ENCODE results near the gene KIRREL3. TPM values are rescaled to one million over a fixed set of nuclear protein-coding genes. Genes with fewer than 3 reads are reported as not detected.
"Not testable (repeated sequence)": the region's sequence is repeated elsewhere in the genome, so short reads cannot be mapped to it uniquely, and the experiment has no call there.

KIRREL3 gene
- polyA plus RNA-seq, 2 of the 4 experiments (the other 2 are of a cell fraction), result 3.0 to 11.0 TPM

DNA sequence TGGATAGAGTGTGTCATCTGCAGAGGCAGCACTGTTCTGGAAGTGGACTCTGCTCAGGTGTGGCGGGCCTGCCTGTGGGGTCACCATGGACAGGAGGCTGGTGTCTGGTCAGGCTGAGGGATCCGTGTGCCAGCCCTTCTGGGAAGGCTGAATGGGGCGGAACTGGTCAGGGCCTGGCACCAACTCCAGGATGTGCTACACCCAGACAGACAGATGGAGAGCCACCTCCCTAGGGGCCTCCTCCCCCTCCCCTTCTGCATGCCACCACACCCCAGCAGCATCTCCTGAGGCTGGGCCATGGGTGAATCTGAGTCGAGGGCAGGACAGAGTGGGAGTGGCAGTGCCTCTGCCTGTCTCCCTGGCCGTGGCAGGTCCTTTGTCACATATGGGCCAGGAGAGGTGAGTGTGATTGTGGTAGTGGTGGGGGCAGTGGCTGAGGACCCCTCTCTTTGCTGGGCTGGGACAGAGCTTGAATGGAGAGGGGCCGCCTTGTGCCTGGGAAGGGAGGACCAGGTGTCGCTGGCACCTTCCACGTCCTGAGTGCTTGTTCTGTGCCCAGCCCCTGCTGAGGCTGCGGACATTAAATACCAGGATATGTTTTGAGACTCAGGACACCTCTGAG, 616.0 kb downstream of the KIRREL3 start:
- ATAC-seq (peak in 1 of 2 experiments; percentile 26; a peak in 1 of 6 replicates), FAIRE-seq (no peak), DNase-seq (ENCODE audit: low read depth in 1 of 2, low spot score in 1 of 2) (no peak)
- ChIA-PET CTCF (no interaction called here), POLR2A (no interaction called here)
- WGBS (ENCODE audit: missing lambda C conversion rate), result 97% methylated on average over 4 of the region's 9 CpGs
- no peaks in the 10 kb centered on the region for H3K9me3 ChIP-seq
- H3K4me3 ChIP-seq, result no peak overlapping the region
- no peak for TF ChIP-seq RNF2 (IDR thresholded peaks at IDR 0.05; ENCODE audit: borderline replicate concordance, low read depth)
- no peak for TF ChIP-seq BHLHE40 (IDR thresholded peaks at IDR 0.05; ENCODE audit: low read depth, low read length)
- no peak for TF ChIP-seq NFE2L2 (conservative IDR thresholded peaks at IDR 0.05; ENCODE audit: low read length)
- no peak for TF ChIP-seq ZNF302 (CRISPR knock-in tag; IDR thresholded peaks at IDR 0.05)
- no peak for TF ChIP-seq CBX8 (IDR thresholded peaks at IDR 0.05)
- TF ChIP-seq, protein P1, sequence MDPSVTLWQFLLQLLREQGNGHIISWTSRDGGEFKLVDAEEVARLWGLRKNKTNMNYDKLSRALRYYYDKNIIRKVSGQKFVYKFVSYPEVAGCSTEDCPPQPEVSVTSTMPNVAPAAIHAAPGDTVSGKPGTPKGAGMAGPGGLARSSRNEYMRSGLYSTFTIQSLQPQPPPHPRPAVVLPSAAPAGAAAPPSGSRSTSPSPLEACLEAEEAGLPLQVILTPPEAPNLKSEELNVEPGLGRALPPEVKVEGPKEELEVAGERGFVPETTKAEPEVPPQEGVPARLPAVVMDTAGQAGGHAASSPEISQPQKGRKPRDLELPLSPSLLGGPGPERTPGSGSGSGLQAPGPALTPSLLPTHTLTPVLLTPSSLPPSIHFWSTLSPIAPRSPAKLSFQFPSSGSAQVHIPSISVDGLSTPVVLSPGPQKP (IDR thresholded peaks at IDR 0.05; ENCODE audit: low read depth, low read length), result no peak
- TF ChIP-seq CBX2 (IDR thresholded peaks at IDR 0.05; ENCODE audit: borderline replicate concordance, low read depth), result no peak
- TF ChIP-seq TP53 (CRISPR knock-in tag; IDR thresholded peaks at IDR 0.05), result no peak
- TF ChIP-seq POLR2AphosphoS2 (conservative IDR thresholded peaks at IDR 0.05; ENCODE audit: low read length), result no peak
- TF ChIP-seq KDM5A (IDR thresholded peaks at IDR 0.05), result no peak
- TF ChIP-seq TFCP2L1 (CRISPR knock-in tag; IDR thresholded peaks at IDR 0.05), result no peak
- no peak for TF ChIP-seq PHF8 (IDR thresholded peaks at IDR 0.05; ENCODE audit: borderline replicate concordance, low read depth)
- 0 out of 3 replicates have a peak, but pooled peaks cover 4% of the 10 kb centered on the region for H3K4me1 ChIP-seq
- H3K4me2 ChIP-seq, result no peak overlapping the region
- no peak overlapping the region for H3K27ac ChIP-seq

DNA sequence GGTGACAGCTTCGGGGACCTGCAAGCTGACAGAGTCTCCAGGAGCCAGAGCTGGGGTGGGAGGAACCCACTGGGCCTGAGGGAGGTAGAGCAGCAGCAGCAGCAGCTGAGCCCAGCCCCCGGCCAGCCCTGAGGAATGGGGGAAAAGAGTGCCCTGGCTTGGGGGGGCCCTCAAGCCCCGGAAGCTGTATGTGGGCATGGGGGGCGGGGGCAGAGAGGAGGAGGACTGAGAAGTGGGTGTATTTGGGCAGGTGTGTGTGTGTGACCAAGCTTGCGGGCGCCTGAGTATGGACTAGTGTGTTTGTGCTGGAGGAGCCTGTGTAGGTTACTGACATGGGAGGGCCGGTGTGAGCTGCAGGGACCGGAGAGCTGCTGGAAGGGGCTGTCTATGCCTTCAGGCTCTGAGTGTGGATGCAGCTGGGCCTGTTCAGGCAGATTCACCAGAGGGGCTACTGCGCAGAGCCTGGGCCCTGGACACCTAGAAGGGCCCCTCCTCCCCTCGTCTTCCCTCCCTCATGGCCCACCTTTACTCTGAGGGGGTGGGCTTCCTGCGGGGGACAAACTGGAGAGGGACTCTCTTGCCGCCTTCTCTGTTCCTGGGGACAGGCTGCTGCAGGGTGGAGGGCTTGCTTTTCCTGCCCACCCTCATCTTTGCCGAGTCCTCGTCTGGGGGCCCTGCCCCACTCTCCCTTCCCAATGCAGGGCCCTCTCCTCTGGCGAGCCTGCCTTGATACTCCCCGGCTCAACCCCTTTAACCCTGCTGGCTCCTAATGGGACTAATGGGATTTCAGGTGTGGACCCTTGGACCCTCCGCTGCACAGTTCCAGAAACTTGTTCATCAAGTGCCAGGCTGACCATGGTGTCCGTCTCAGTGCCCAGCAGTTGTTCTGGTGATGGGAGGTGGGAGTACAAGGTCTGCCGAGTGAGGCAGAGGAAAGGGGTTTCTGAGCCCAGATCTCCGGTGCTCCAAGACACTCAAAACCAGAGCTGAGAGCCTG, 616.9 kb downstream of the KIRREL3 start:
- ChIA-PET CTCF (no interaction called here), POLR2A (no interaction called here)
- Histone ChIP-seq H3K4me1 (0 out of 3 replicates have a peak, but pooled peaks cover 4% of the 10 kb centered on the region), H3K4me3 (no peak overlapping the region), H3K4me2 (no peak overlapping the region), H3K27ac (no peak overlapping the region), H3K9me3 (no peaks in the 10 kb centered on the region)
- ATAC-seq (peak in 1 of 2 experiments; percentile 25; a peak in 2 of 6 replicates), DNase-seq (ENCODE audit: low read depth in 1 of 2, low spot score in 1 of 2) (no peak), FAIRE-seq (no peak)
- 91% methylated on average over 12 of the region's 20 CpGs for whole genome bisulfite sequencing (ENCODE audit: missing lambda C conversion rate)
- TF ChIP-seq ESRRA (IDR thresholded peaks at IDR 0.05; ENCODE audit: borderline replicate concordance, low read length) (no peak), TP53 (CRISPR knock-in tag; IDR thresholded peaks at IDR 0.05) (no peak), EHMT2 (IDR thresholded peaks at IDR 0.05; ENCODE audit: low read depth) (no peak), RARB (CRISPR knock-in tag; IDR thresholded peaks at IDR 0.05) (no peak), CBX8 (IDR thresholded peaks at IDR 0.05) (no peak), ZFP36 (IDR thresholded peaks at IDR 0.05; ENCODE audit: borderline replicate concordance, partially characterized antibody) (no peak), FOSL2 (IDR thresholded peaks at IDR 0.05) (no peak), FOSL2 (CRISPR knock-in tag; IDR thresholded peaks at IDR 0.05) (no peak), FOXS1 (CRISPR knock-in tag; IDR thresholded peaks at IDR 0.05) (no peak), HDAC2 (IDR thresholded peaks at IDR 0.05) (no peak), RAD21 (conservative IDR thresholded peaks at IDR 0.05 in 1 of 2, IDR thresholded peaks at IDR 0.05 in 1 of 2) (no peak), POLR2A (IDR thresholded peaks at IDR 0.05; ENCODE audit: low read length) (no peak), CHD4 (IDR thresholded peaks at IDR 0.05; ENCODE audit: borderline replicate concordance) (no peak), JUN (IDR thresholded peaks at IDR 0.05) (no peak), BHLHE40 (IDR thresholded peaks at IDR 0.05; ENCODE audit: low read depth, low read length) (no peak), POLR2AphosphoS2 (conservative IDR thresholded peaks at IDR 0.05; ENCODE audit: low read length) (no peak), HOXA7 (CRISPR knock-in tag; IDR thresholded peaks at IDR 0.05) (no peak), MAZ (IDR thresholded peaks at IDR 0.05; ENCODE audit: borderline replicate concordance, low read depth, low read length) (no peak), CHD2 (IDR thresholded peaks at IDR 0.05; ENCODE audit: low read length, partially characterized antibody) (no peak), NR3C1 (IDR thresholded peaks at IDR 0.05) (no peak)
- TF ChIP-seq, protein P2, sequence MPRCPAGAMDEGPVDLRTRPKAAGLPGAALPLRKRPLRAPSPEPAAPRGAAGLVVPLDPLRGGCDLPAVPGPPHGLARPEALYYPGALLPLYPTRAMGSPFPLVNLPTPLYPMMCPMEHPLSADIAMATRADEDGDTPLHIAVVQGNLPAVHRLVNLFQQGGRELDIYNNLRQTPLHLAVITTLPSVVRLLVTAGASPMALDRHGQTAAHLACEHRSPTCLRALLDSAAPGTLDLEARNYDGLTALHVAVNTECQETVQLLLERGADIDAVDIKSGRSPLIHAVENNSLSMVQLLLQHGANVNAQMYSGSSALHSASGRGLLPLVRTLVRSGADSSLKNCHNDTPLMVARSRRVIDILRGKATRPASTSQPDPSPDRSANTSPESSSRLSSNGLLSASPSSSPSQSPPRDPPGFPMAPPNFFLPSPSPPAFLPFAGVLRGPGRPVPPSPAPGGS (IDR thresholded peaks at IDR 0.05), result no peak

DNA sequence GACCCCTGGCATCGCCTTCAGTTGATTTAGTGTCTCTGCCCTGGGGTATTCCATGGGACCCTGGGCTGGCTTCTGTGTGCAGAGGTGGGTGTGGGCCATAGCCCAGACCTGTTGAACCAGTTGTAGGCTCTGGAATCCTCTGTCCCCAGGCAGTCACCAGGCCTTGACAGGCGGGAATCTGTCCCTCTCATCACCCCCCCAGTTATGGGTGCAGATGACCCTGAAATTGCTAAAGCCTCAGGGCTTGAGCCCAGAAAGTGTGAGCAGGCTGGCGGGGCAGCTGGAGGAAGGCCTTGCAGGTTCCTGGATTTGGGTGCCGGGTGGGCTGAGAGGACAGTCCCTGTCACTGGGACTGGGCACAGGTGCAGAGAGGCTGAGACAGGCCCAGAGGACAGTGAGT, 617.9 kb downstream of the KIRREL3 start:
- H3K27ac ChIP-seq; H3K9me3 ChIP-seq; DNase-seq (ENCODE audit: low read depth in 1 of 2, low spot score in 1 of 2); FAIRE-seq; H3K4me2 ChIP-seq; POLR2A ChIA-PET; H3K4me1 ChIP-seq; H3K4me3 ChIP-seq; CTCF ChIA-PET; ATAC-seq: not testable (repeated sequence)
- 100% methylated on average over 3 of the region's 4 CpGs for WGBS (ENCODE audit: missing lambda C conversion rate)

DNA sequence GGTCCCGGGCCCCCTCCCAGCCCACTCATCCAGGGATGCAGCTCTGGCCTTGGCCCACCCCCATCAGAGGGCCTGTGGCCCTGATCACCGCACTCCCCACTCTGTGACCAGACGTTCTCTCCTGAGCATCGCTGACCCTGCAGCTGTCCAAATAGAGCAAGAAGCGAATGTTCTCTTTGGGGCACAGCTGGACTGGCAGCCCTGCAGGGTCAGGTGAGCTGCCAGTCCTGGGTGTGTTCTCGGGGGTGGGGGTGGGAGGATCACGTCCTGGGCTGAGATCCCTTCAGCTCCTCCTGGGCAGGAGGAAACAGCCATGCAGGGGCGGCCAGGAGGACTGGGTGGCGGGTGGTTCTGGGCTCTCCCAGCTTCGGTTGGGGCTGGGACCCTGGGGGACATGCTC, 618.6 kb downstream of the KIRREL3 start:
- not testable (repeated sequence) for DNase-seq (ENCODE audit: low read depth in 1 of 2, low spot score in 1 of 2)

More for the DNA sequence above, 618.6 kb downstream of the KIRREL3 start:
- CTCF ChIA-PET, H3K27ac ChIP-seq, H3K4me3 ChIP-seq, H3K4me2 ChIP-seq, POLR2A ChIA-PET, H3K4me1 ChIP-seq, FAIRE-seq, ATAC-seq, H3K9me3 ChIP-seq: not testable (repeated sequence)
- no CpG with 5 or more reads among the region's 10 CpGs for WGBS (ENCODE audit: missing lambda C conversion rate)

Data from A549 (cell line).